Activated CD4-positive, alpha-beta T cell treated with anti-CD3 and anti-CD28 coated beads for 1 hour (primary cell): ENCODE data around the gene LGALS9.
"Not testable (repeated sequence)": the region's sequence is repeated elsewhere in the genome, so short reads cannot be mapped to it uniquely, and the experiment has no call there.

Experiments used
- DNase-seq: peaks from one replicate; pipeline ENCODE4 v3.0.0-alpha.2; 2020

The LGALS9 gene

GRCh38 chr17:27603880-27604794 lies 26.9 kb upstream of the LGALS9 start:
- no peak for DNase-seq

DNA sequence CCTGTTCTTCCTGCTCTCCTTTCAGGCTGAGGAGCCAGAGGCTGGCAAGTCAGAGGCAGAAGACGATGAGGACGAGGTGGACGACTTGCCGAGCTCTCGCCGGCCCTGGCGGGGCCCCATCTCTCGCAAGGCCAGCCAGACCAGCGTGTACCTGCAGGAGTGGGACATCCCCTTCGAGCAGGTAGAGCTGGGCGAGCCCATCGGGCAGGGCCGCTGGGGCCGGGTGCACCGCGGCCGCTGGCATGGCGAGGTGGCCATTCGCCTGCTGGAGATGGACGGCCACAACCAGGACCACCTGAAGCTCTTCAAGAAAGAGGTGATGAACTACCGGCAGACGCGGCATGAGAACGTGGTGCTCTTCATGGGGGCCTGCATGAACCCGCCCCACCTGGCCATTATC lies 25.6 kb upstream of the LGALS9 start:
- DNase-seq, result no peak

DNA sequence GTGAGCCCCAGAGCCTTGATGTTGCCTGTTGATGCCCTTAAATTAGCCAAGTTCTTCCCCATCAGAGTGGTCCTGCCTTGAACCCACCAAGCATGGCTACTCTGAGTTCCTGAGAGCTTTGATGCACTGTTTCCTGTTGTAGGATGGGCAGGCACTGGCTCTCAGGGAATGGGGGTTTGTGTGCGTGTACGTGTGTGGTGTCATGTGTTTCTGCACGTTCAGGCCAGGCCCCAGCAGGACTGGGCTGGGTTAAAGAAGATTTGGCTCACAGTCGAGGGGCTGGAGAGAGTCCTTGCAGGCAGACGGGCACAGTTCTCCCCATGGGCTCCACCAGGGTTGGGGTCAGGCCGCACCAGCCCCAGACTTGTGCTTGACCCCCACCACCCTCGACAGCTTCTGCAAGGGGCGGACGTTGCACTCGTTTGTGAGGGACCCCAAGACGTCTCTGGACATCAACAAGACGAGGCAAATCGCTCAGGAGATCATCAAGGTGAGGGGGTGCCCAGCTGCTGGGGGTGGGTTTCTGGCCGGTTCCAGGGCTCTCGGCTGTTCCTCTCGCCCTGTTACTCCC lies 23.4 kb upstream of the LGALS9 start:
- DNase-seq, result no peak

GRCh38 chr17:27608328-27609230 lies 22.4 kb upstream of the LGALS9 start:
- no peak for DNase-seq

- no peak for DNase-seq
Observed at GRCh38 chr17:27609611-27610303, 21.2 kb upstream of the LGALS9 start.

- no peak for DNase-seq
Observed at GRCh38 chr17:27610304-27610677, 20.7 kb upstream of the LGALS9 start.

- no peak for DNase-seq
Observed at GRCh38 chr17:27612160-27612770, 18.7 kb upstream of the LGALS9 start.

- DNase-seq, result no peak
Observed at GRCh38 chr17:27613433-27613832, 17.6 kb upstream of the LGALS9 start.

- no peak for DNase-seq
Observed at GRCh38 chr17:27615121-27615520, 15.9 kb upstream of the LGALS9 start.

DNA sequence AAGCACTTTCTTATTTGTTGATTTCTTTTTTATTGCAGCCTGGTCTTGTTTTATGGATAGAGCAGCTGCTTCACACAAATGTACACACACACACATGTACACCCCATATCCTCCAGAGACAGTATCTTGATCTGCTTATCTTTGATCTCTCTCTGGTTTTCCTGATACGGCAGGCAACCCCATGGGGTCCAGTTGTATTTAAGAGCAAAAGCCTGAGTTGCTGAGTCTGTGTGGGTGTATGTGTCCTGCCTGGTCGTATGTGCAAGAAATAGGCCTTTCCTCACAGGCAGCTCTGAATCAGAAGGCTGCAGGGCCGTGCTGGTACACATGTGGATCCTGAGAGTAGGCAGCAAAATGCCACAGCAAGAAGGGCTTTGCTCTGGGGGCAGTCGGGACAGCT lies 14.6 kb upstream of the LGALS9 start:
- DNase-seq, result no peak

DNA sequence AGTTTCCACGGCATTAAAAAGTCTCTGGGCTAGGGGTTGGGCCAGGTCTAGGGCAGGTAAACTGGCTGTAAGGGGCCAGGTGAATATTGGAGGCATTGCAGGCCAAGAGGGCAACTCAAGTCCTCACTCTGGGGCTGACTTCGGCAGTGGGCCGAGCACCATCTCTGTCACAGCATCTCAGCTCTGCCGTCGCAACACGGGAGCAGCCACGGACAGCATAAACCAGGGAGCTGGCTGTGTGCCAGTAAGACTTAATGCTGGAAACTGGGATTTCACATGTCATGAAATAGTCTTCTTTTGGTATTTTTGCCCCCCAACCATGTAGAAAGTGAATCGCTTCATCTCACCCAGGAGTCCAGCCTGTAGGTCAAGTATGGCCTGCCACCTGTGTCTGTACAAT lies 12.6 kb upstream of the LGALS9 start:
- no peak for DNase-seq

DNA sequence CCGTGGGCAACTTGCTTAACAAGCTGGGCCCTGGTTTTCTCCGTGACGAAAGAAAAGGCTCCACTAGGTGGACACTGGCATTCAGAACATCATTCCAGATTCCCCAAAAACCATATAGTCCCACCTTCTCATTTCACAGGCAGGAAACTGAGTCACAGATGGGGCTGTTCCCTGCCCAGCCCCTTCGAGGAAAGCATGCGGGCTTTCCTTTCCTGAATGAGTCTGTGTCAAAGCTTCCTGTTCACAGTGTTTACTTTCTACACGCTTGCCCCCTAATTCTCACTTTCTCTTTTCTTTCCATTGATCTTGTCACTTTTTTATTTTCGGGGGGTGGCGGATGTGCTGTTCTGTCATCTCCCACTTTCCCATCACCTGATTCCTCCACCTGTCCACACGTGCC lies 10.3 kb upstream of the LGALS9 start:
- DNase-seq, result no peak

GRCh38 chr17:27621536-27621935 lies 9.5 kb upstream of the LGALS9 start:
- DNase-seq, result no peak

DNA sequence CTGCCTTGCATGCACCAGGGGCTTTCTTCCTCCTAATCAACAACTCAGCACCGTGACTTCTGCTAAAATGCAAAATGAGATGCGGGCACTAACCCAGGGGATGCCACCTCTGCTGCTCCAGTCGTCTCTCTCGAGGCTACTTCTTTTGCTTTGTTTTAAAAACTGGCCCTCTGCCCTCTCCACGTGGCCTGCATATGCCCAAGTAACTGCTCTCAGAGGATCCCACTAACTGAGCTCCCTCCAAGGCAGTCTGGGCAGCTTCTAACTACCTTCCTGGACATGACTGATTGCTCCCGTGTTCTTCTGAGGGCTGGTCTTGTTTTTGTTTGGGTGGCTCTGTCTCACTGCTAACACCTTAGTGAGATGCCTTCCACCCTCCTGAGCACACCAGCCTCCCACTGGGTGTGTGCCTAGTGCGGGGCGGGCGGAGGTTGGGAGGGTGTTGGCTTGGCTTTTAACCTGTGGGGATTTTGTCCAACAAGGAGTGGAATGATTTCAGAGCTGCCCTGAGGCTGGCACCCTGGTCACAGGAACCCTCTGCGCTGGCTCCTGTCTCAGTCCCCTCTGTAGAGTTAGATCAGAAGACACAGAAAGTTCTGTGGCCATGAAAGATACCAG lies 8.9 kb upstream of the LGALS9 start:
- DNase-seq, result no peak

- DNase-seq, result no peak
Observed at GRCh38 chr17:27622986-27623385, 8.0 kb upstream of the LGALS9 start.

GRCh38 chr17:27623614-27624013 lies 7.4 kb upstream of the LGALS9 start:
- DNase-seq, result no peak

DNA sequence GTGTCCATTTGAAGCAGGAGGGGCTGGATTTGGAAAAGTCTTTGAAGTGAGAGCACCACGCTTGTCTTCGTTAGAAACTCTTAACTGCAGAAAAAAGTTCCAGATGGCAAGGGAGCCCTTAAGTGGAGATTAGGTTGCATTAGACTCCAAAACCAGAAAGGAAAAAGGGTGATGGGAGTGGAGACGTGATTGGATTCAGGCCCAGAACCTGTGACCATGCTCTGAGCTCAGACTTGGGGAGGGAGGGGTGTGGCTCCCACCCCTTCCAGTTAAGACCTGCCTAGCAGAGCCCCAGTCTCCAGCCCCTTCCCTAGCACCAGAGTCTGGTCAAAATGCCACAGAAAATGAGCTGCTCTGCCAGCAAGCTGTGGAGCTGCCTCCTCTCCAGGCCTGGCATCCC lies 6.4 kb upstream of the LGALS9 start:
- DNase-seq, result no peak

DNA sequence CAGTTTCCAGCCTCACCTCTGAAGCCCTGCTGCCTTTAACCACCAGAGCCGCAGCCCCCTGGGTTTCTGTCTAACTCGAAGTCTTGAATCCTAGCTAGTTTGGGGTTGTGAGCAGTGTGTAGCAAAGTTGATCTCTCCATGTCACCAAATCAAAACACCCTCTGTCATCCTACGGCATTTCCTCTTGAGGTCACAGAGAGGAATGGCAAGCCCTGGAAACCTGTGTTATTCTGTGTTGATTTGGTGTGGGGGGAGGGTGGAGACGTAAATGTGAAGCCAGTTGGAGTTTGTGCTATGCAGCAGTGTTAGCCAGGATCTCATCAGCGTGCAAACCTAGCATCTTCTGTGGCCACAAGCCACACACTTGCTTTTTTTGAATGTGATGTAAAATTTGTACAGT lies 5.1 kb upstream of the LGALS9 start:
- no peak for DNase-seq

- DNase-seq, result no peak
Observed at GRCh38 chr17:27627514-27627913, 3.5 kb upstream of the LGALS9 start.

DNA sequence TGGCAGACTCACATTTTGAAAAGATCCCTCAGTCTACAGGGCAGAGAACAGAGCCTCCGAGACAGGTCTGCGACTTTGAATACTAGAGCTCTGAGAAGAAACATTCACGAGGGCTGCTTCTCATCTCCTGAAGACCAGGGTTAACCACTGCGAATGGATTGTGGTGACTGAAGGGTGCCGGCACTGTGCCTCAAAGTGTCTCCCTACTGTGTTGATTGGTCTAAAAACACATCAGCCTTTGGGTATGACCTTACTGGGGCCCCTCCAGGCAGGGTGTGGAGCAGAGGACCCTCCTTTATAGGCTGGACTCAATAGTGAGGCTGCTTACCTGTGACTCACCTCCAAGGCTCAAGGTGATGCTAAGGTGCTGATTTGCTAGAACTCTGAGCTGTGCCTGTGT lies 2.6 kb upstream of the LGALS9 start:
- DNase-seq, result no peak

DNA sequence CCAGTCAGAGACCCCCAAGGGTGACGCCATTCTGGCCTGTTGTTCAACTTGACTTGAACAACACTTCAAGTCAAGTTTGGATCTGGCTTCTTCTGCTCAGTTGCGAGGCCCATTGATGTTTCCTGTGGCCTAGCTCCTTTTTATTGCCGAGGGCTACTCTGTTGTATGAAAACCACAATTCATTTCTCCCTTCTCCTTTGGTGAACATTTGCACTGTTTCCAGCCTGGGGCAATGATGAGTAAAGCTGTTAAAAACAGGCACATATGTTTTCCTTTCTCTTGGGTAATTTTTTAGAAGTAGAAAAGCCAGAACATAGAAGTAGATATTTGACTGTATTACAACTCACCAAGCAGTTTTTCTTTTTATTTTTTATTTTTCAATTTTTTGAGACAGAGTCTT lies 1.7 kb upstream of the LGALS9 start:
- not testable (repeated sequence) for DNase-seq

DNA sequence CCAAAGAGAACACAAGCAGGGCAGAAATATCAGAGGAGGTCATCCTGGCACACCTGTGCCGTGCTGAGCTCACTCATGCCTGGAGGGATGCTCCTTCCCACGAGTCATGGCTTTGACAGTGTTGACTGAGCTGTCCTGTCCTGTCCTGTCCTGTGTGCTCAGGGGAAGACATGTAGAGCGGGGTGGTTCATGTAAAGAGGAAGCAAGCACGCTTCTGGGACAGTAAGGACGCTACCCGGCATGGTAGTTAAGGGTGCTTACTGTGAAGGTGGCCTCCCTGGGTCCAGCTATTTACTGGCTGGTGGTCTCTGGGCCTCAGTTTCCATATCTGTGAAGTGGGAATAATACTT lies 398 bp downstream of the LGALS9 start:
- DNase-seq, result no peak
